Natural killer cell (primary cell): ENCODE results near the gene TTC23. TPM values are rescaled to one million over a fixed set of nuclear protein-coding genes. Genes with fewer than 3 reads are reported as not detected.

Experiments
- ATAC-seq, 3 donors: fragments of 150-1000 bp in 2 of 3; fragments of 200-7000 bp in 1 of 3; cut with Tn5 transposase; 1 replicate in 1 of 3; 2 replicates in 2 of 3; pipeline ENCODE4 v1.10.0; 2021; ENCODE audit warnings: mild to moderate bottlenecking in 2 of 3, moderate library complexity in 2 of 3
- DNase-seq, 2 donors: peaks; one replicate each; pipeline versions ENCODE4 v3.0.0 to v3.0.0-alpha.2; 2013 to 2021; ENCODE audit warnings: mixed read lengths in 1 of 2
- H3K27ac ChIP-seq: one replicate; pipeline ENCODE4 v1.5.1; 2013; ENCODE audit warnings: mild to moderate bottlenecking, low read length
- H3K27me3 ChIP-seq: one replicate; pipeline ENCODE4 v1.6.1; 2013; ENCODE audit warnings: low read length; ENCODE audit not compliant: control insufficient read depth, insufficient read depth
- H3K36me3 ChIP-seq: one replicate; pipeline ENCODE4 v1.6.1; 2013; ENCODE audit warnings: low read length; ENCODE audit not compliant: control insufficient read depth, insufficient read depth
- H3K4me1 ChIP-seq: one replicate; pipeline ENCODE4 v1.6.1; 2013; ENCODE audit warnings: low read length; ENCODE audit not compliant: control insufficient read depth, insufficient read depth
- H3K4me3 ChIP-seq: one replicate; pipeline ENCODE4 v1.5.1; 2013; ENCODE audit warnings: low read length
- H3K9me3 ChIP-seq: one replicate; pipeline ENCODE4 v1.6.1; 2013; ENCODE audit warnings: low read length; ENCODE audit not compliant: control insufficient read depth, insufficient read depth
- H3K27ac Mint-ChIP-seq, 2 donors: one replicate each; pipeline ENCODE4 v1.8.0; 2022; ENCODE audit warnings: mild to moderate bottlenecking in 2 of 2, mixed read lengths in 2 of 2, moderate library complexity in 1 of 2
- H3K27me3 Mint-ChIP-seq, 2 donors: one replicate each; pipeline ENCODE4 v1.8.0; 2022; ENCODE audit warnings: low read depth in 2 of 2, mixed read lengths in 2 of 2
- H3K36me3 Mint-ChIP-seq: one replicate; pipeline ENCODE4 v1.8.0; 2022; ENCODE audit warnings: mixed read lengths
- H3K4me1 Mint-ChIP-seq, 2 donors: one replicate each; pipeline ENCODE4 v1.8.0; 2022; ENCODE audit warnings: mixed read lengths in 2 of 2
- H3K4me3 Mint-ChIP-seq: one replicate; pipeline ENCODE4 v1.8.0; 2022; ENCODE audit warnings: mild to moderate bottlenecking, moderate library complexity, mixed read lengths
- H3K9me3 Mint-ChIP-seq, 2 donors: one replicate each; pipeline ENCODE4 v1.8.0; 2022; ENCODE audit warnings: mixed read lengths in 2 of 2
- CTCF ChIP-seq: fragments of 200-600 bp; IDR thresholded peaks from one replicate; pipeline ENCODE4 v1.8.0; 2022; ENCODE audit warnings: antibody characterized with exemption
- WGBS: methylation state at CpG from one replicate; pipeline ENCODE4 v1.1.7; 2013; ENCODE audit warnings: missing lambda C conversion rate; ENCODE audit not compliant: insufficient coverage; 5-methylcytosine and 5-hydroxymethylcytosine counted together
- intact Hi-C: fragments of 100-400 bp; cut with micrococcal nuclease; formaldehyde crosslinking; loops from one replicate; pipeline ENCODE4 v1.14.2; 2022
- total RNA-seq, 4 donors: library from RNA; stranded (reverse); fragments of 120-200 nt in 1 of 4; gene quantifications; one replicate each; pipeline versions ENCODE4 v1.2.3 to v1.2.4, GENCODE V29; 2013 to 2022

The TTC23 gene
- total RNA-seq, 3 donors from 2014 or later (not counting 1 experiment from before 2014, with no cell fraction given), result 0.75 to 1.1 (median 1.0) TPM

DNA sequence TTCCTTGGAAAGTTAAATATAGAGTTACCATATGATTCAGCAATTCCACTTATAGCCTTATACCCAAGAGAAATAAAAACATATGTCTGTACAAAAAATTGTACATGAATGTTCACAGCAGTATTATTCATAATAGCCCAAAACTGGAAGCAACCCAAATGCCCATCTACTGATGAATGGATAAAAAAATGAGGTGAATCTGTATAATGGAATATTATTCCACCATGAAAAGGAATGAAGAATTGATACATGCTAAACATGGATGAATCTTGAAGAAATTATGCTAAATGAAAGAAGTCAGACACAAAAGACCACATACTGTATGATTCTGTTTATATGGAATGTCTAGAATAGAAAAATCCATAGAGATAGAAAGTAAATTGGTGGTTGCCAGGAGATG lies 61.4 kb downstream of the TTC23 start:
- no peak for ATAC-seq
- no peak overlapping the region for H3K27ac ChIP-seq
- TF ChIP-seq CTCF, result no peak
- intact Hi-C loops, result no loop called here
- H3K4me3 ChIP-seq, result no peak overlapping the region
- no peaks in the 10 kb centered on the region for H3K9me3 ChIP-seq
- H3K27me3 ChIP-seq, result no peaks in the 10 kb centered on the region
- H3K4me3 Mint-ChIP-seq, result no peak overlapping the region
- no peaks in the 10 kb centered on the region for H3K4me1 ChIP-seq
- no peaks in the 10 kb centered on the region for H3K9me3 Mint-ChIP-seq
- no peaks in the 10 kb centered on the region for H3K4me1 Mint-ChIP-seq
- no peaks in the 10 kb centered on the region for H3K36me3 ChIP-seq
- no peaks in the 10 kb centered on the region for H3K36me3 Mint-ChIP-seq
- peaks cover 9 to 19% of the 10 kb centered on the region in 2 donors for H3K27me3 Mint-ChIP-seq
- no peak overlapping the region for H3K27ac Mint-ChIP-seq
- no peak for DNase-seq

DNA sequence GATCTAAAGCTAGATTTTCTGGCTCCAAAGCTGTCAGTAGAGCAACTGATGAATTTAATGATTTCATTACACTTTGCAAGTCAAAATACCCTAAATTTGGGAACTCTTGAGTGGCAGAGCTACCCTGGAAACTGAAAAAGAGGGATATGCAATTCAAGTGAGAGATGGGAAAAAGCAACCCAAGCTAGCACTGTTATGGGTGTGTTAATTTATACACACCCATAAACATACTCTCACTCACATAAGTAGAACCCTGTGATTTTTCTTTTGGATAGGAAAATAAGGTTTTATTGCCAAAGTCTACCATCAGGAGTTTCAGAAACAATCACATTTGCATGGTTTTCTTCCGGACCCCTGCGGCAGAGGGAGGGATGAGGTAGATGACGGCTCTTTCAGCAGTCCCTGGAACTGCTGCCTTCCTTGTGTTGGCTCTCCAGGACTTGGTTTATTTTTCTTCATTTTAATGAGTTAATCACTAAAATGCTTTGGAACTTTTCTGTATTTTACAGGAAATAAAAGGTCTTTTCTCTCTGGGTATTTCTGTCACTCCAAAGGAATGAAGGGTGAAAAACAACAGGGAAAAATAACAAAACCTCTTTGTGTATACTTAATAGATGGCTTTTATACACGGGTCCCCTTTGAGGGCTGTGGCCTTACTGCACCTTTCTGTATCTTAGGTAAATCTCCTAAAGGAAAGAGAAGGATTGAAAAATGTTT lies 63.8 kb downstream of the TTC23 start:
- intact Hi-C loops, result no loop called here
- no peak for DNase-seq

GRCh38 chr15:99182791-99183190 lies 66.6 kb downstream of the TTC23 start:
- Mint-ChIP-seq H3K27ac (no peak overlapping the region), H3K4me3 (no peak overlapping the region), H3K9me3 (no peaks in the 10 kb centered on the region), H3K36me3 (no peaks in the 10 kb centered on the region), H3K27me3 (peaks cover 7 to 8% of the 10 kb centered on the region in 2 donors), H3K4me1 (no peaks in the 10 kb centered on the region)
- H3K9me3 ChIP-seq, result no peaks in the 10 kb centered on the region
- intact Hi-C loops, result no loop called here
- no peak for TF ChIP-seq CTCF
- H3K4me1 ChIP-seq, result no peaks in the 10 kb centered on the region
- ATAC-seq (no peak), DNase-seq (no peak)
- H3K27ac ChIP-seq, result no peak overlapping the region
- H3K27me3 ChIP-seq, result no peaks in the 10 kb centered on the region
- H3K36me3 ChIP-seq, result no peaks in the 10 kb centered on the region
- no peak overlapping the region for H3K4me3 ChIP-seq
- 85% methylated on average over 1 of the region's 1 CpG for WGBS

More for the DNA sequence above, 63.8 kb downstream of the TTC23 start:
- H3K36me3 Mint-ChIP-seq, result no peaks in the 10 kb centered on the region
- no peak overlapping the region for H3K4me3 Mint-ChIP-seq
- no peaks in the 10 kb centered on the region for H3K4me1 Mint-ChIP-seq
- Histone ChIP-seq H3K27me3 (no peaks in the 10 kb centered on the region), H3K9me3 (no peaks in the 10 kb centered on the region), H3K36me3 (no peaks in the 10 kb centered on the region), H3K4me1 (no peaks in the 10 kb centered on the region), H3K4me3 (no peak overlapping the region), H3K27ac (no peak overlapping the region)
- H3K27me3 Mint-ChIP-seq, result peaks cover 12 to 19% of the 10 kb centered on the region in 2 donors
- no peak for TF ChIP-seq CTCF
- H3K27ac Mint-ChIP-seq, result no peak overlapping the region
- ATAC-seq, result no peak
- WGBS, result 73% methylated on average over 4 of the region's 4 CpGs
- no peaks in the 10 kb centered on the region for H3K9me3 Mint-ChIP-seq

DNA sequence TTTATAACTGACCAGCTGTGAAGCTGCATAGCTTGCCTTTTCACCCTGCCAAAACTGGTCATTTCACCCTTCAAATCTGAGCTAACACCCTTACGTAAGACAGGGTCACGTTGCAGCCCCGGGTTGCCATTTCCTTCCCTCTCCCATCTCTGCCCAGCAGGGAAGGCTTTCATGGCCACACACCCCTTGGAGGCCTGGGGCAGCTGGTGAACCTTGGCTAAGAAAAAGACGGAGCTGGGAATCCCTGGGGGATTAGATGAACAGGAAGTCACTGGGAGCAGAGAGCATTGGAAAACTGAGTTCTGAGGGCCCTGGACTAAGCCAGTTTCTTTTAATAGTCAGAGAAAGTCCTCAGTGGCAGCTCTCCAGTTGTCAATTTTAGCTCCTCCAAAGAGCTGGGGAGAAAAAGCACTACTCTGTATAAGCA lies 67.8 kb downstream of the TTC23 start:
- H3K4me1 Mint-ChIP-seq, result no peaks in the 10 kb centered on the region

More for the DNA sequence above, 67.8 kb downstream of the TTC23 start:
- H3K4me1 ChIP-seq, result no peaks in the 10 kb centered on the region
- Mint-ChIP-seq H3K27me3 (peaks cover 5 to 6% of the 10 kb centered on the region in 2 donors), H3K36me3 (no peaks in the 10 kb centered on the region), H3K9me3 (no peaks in the 10 kb centered on the region), H3K27ac (no peak overlapping the region), H3K4me3 (no peak overlapping the region)
- no peak overlapping the region for H3K4me3 ChIP-seq
- H3K36me3 ChIP-seq, result no peaks in the 10 kb centered on the region
- H3K9me3 ChIP-seq, result no peaks in the 10 kb centered on the region
- intact Hi-C loops, result no loop called here
- ATAC-seq (no peak), DNase-seq (no peak)
- WGBS, result 62% methylated on average over 4 of the region's 4 CpGs
- no peaks in the 10 kb centered on the region for H3K27me3 ChIP-seq
- no peak for TF ChIP-seq CTCF
- H3K27ac ChIP-seq, result no peak overlapping the region
